K562 (cell line): ENCODE results near the gene UBE2L3. TPM values are rescaled to one million over a fixed set of nuclear protein-coding genes. Genes with fewer than 3 reads are reported as not detected.

Experiments used
- CHD1 ChIP-seq: fragments of 200-600 bp; sonication (generic); IDR thresholded peaks from one replicate; pipeline ENCODE4 v1.6.1; 2012; ENCODE audit warnings: mild to moderate bottlenecking, moderate library complexity, low read length, inconsistent platforms
- PTTG1 ChIP-seq: fragments of 450-650 bp; IDR thresholded peaks from 2 replicates; pipeline ENCODE4 v1.6.1; 2016; ENCODE audit warnings: low read depth, mild to moderate bottlenecking, missing genetic modification characterization, missing compliant biosample characterization
- SIN3A ChIP-seq, 2 experiments: fragments of 150-350 bp in 1 of 2; IDR thresholded peaks; 2 replicates each; pipeline ENCODE4 v1.6.1; 2011 to 2016; ENCODE audit warnings: borderline replicate concordance in 2 of 2, low read depth in 2 of 2, low read length in 2 of 2, mild to moderate bottlenecking in 2 of 2, moderate library complexity in 2 of 2; ENCODE audit not compliant: control insufficient read depth in 1 of 2
- SPI1 ChIP-seq: IDR thresholded peaks from 2 replicates; pipeline ENCODE4 v1.6.1; 2011; ENCODE audit warnings: low read depth, low read length, control low read depth, borderline replicate concordance
- ZNF212 ChIP-seq: fragments of 450-650 bp; formaldehyde crosslinking; IDR thresholded peaks from 2 replicates; pipeline ENCODE4 v1.4.0; 2020; ENCODE audit warnings: mild to moderate bottlenecking
- ZNF239 ChIP-seq: fragments of 250-450 bp; sonication (Bioruptor Pico); IDR thresholded peaks from 2 replicates; pipeline ENCODE4 v1.4.0; 2020; ENCODE audit warnings: mild to moderate bottlenecking
- ZNF695 ChIP-seq: fragments of 450-650 bp; formaldehyde crosslinking; IDR thresholded peaks from 2 replicates; pipeline ENCODE4 v1.4.0; 2020; ENCODE audit warnings: mild to moderate bottlenecking, moderate library complexity
- polyA plus RNA-seq, 8 experiments: library from polyadenylated mRNA; depleted of rRNA in 4 of 8; stranded (reverse) in 5 of 8; unstranded in 3 of 8; fragments of >200 nt; fragmentation: Nextera tagmentation in 2 of 8; fragmentation: Illumina TruSeq in 1 of 8; extraction: Ambion mirVana in 2 of 8; extraction: Trizol in 1 of 8; gene quantifications; 2 replicates each; pipeline versions ENCODE4 v1.2.1 to v1.2.3, GENCODE V29; 2011 to 2014; ENCODE audit warnings: inconsistent platforms in 1 of 8, missing spikeins in 1 of 8
- total RNA-seq, 7 experiments: library from RNA; depleted of rRNA in 6 of 7; stranded (reverse); fragments of >200 nt in 6 of 7; fragmentation: Illumina TruSeq in 2 of 7; extraction: Trizol in 2 of 7; gene quantifications; 2 replicates each; pipeline versions ENCODE4 v1.2.1 to v1.2.3, GENCODE V29; 2011 to 2021; ENCODE audit warnings: low replicate concordance in 1 of 7
- TF ChIP-seq, protein P1 (sequence below), 2 experiments: fragments of 450-650 bp in 1 of 2; sonication (generic) in 1 of 2; formaldehyde crosslinking in 1 of 2; IDR thresholded peaks; 2 replicates each; pipeline versions ENCODE4 v1.7.1 to v1.9.0; 2016 to 2022; ENCODE audit warnings: inconsistent platforms in 1 of 2, mild to moderate bottlenecking in 1 of 2, missing genetic modification reagents in 1 of 2
- TF ChIP-seq, protein P2 (sequence below), 3 experiments: fragments of 200-800 bp in 1 of 3; sonication (Bioruptor generic) in 1 of 3; sonication (generic) in 1 of 3; formaldehyde crosslinking in 1 of 3; IDR thresholded peaks; 2 replicates each; pipeline versions ENCODE4 v1.6.1 to v1.8.0; 2016 to 2022; ENCODE audit warnings: mild to moderate bottlenecking in 2 of 3, missing compliant biosample characterization in 2 of 3, missing genetic modification characterization in 2 of 3, missing genetic modification reagents in 1 of 3
- TF ChIP-seq, protein P3 (sequence below): fragments of 150-350 bp; conservative IDR thresholded peaks from 2 replicates; pipeline ENCODE4 v1.6.1; 2014; ENCODE audit warnings: low read length

UBE2L3 gene
- total and polyA plus RNA-seq, 9 of the 15 experiments (the other 6 are each of a cell fraction or from before 2014, with no cell fraction given), result 215 to 625 (median 285) TPM

DNA sequence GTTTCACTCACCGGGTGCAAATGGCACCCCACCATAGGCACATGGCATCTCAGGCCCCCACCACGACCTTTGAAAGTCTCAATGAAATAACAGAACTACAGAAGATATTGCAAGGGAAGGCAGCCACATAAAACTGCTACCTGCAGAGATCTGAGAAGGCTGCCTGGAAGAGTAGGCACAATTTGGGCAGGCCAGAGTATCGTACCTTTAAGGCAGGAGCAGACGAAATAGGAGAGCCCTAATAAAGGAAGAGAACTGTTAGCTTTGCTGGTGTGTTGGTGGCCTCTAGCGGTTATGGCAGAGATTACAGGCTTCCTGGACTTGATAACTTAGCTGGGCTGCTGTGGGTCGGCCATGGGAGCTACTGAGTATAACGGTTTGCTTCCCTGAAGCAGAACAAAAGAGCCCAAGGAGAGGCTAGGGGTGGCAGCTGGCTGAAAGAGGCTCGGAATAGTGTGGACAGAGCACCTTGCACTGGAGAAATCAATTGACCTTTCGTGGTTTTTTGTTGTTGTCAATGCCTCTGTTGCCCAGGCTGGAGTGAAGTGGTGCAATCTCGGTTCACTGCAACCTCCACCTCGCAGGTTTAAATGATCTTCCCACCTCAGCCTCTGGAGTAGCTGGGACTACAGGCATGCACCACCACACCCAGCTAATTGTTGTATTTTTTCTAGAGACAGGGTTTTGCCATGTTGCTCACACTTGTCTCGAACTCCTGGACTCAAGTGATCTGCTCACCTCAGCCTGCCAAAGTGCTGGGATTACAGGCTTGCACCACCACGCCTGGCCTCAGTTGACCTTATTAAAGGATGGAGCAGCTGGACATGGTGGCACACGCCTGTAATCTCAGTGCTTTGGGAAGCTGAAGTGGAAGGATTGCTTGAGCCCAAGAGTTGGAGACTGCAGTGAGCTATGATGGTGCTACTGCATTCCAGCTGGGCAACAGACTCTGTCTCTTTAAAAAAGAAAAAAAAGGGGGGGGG, 79.4 kb downstream of the UBE2L3 start (continued):
- TF ChIP-seq ZNF695 (CRISPR knock-in tag) (no peak), SIN3A (IDR thresholded peaks at IDR 0.05; ENCODE audit: borderline replicate concordance in 2 of 2, control insufficient read depth in 1 of 2, low read depth in 2 of 2, low read length in 2 of 2) (peak in 1 of 2 experiments; percentile 38; a peak in 1 of 4 replicates), SPI1 (no peak), ZNF239 (CRISPR knock-in tag) (no peak), CHD1 (no peak), ZNF212 (CRISPR knock-in tag) (no peak), PTTG1 (tag) (no peak)
- TF ChIP-seq, protein P1, sequence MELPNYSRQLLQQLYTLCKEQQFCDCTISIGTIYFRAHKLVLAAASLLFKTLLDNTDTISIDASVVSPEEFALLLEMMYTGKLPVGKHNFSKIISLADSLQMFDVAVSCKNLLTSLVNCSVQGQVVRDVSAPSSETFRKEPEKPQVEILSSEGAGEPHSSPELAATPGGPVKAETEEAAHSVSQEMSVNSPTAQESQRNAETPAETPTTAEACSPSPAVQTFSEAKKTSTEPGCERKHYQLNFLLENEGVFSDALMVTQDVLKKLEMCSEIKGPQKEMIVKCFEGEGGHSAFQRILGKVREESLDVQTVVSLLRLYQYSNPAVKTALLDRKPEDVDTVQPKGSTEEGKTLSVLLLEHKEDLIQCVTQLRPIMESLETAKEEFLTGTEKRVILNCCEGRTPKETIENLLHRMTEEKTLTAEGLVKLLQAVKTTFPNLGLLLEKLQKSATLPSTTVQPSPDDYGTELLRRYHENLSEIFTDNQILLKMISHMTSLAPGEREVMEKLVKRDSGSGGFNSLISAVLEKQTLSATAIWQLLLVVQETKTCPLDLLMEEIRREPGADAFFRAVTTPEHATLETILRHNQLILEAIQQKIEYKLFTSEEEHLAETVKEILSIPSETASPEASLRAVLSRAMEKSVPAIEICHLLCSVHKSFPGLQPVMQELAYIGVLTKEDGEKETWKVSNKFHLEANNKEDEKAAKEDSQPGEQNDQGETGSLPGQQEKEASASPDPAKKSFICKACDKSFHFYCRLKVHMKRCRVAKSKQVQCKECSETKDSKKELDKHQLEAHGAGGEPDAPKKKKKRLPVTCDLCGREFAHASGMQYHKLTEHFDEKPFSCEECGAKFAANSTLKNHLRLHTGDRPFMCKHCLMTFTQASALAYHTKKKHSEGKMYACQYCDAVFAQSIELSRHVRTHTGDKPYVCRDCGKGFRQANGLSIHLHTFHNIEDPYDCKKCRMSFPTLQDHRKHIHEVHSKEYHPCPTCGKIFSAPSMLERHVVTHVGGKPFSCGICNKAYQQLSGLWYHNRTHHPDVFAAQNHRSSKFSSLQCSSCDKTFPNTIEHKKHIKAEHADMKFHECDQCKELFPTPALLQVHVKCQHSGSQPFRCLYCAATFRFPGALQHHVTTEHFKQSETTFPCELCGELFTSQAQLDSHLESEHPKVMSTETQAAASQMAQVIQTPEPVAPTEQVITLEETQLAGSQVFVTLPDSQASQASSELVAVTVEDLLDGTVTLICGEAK (IDR thresholded peaks at IDR 0.05), result no peak
- TF ChIP-seq, protein P1 (CRISPR knock-in tag; IDR thresholded peaks at IDR 0.05), result no peak
- TF ChIP-seq, protein P2, sequence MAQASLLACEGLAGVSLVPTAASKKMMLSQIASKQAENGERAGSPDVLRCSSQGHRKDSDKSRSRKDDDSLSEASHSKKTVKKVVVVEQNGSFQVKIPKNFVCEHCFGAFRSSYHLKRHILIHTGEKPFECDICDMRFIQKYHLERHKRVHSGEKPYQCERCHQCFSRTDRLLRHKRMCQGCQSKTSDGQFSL (CRISPR knock-in tag; IDR thresholded peaks at IDR 0.05), result no peak
- TF ChIP-seq, protein P2 (tag; IDR thresholded peaks at IDR 0.05), result no peak
- TF ChIP-seq, protein P3, sequence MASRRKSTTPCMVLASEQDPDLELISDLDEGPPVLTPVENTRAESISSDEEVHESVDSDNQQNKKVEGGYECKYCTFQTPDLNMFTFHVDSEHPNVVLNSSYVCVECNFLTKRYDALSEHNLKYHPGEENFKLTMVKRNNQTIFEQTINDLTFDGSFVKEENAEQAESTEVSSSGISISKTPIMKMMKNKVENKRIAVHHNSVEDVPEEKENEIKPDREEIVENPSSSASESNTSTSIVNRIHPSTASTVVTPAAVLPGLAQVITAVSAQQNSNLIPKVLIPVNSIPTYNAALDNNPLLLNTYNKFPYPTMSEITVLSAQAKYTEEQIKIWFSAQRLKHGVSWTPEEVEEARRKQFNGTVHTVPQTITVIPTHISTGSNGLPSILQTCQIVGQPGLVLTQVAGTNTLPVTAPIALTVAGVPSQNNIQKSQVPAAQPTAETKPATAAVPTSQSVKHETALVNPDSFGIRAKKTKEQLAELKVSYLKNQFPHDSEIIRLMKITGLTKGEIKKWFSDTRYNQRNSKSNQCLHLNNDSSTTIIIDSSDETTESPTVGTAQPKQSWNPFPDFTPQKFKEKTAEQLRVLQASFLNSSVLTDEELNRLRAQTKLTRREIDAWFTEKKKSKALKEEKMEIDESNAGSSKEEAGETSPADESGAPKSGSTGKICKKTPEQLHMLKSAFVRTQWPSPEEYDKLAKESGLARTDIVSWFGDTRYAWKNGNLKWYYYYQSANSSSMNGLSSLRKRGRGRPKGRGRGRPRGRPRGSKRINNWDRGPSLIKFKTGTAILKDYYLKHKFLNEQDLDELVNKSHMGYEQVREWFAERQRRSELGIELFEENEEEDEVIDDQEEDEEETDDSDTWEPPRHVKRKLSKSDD, result peak; percentile 89
